Measurements from ENCODE around the gene PAX5. TPM values are rescaled to one million over a fixed set of nuclear protein-coding genes. Genes with fewer than 3 reads are reported as not detected.

PAX5 gene
- total RNA-seq, 1 donor from 2014 or later: not detected

- intact Hi-C loops (cut with DNase I): no loop called here
- DNase-seq (ENCODE audit: low spot score): no peak
These were observed 120.5 kb downstream of the PAX5 start for GRCh38 chr9:36913393-36914211.

GRCh38 chr9:36912620-36913019, 121.4 kb downstream of the PAX5 start:
- DNase-seq (ENCODE audit: low spot score): no peak
- intact Hi-C loops (cut with DNase I): no loop called here

- intact Hi-C loops (cut with DNase I): no loop called here
- DNase-seq (ENCODE audit: low spot score): no peak
These were observed 122.3 kb downstream of the PAX5 start for GRCh38 chr9:36911601-36912412.

GRCh38 chr9:36911037-36911436, 123.0 kb downstream of the PAX5 start:
- no peak for DNase-seq (ENCODE audit: low spot score)
- intact Hi-C loops (cut with DNase I): no loop called here

GRCh38 chr9:36906492-36906891, 127.6 kb downstream of the PAX5 start:
- intact Hi-C loops (cut with DNase I): no loop called here

GRCh38 chr9:36905101-36906066, 128.7 kb downstream of the PAX5 start:
- peak; percentile 19 for DNase-seq (ENCODE audit: low spot score)
- intact Hi-C loops (cut with DNase I): no loop called here

More at GRCh38 chr9:36906492-36906891, 127.6 kb downstream of the PAX5 start:
- DNase-seq (ENCODE audit: low spot score): no peak

- intact Hi-C loops (cut with DNase I): no loop called here
- no peak for DNase-seq (ENCODE audit: low spot score)
These were observed 130.3 kb downstream of the PAX5 start for GRCh38 chr9:36903541-36904435.

- no peak for DNase-seq (ENCODE audit: low spot score)
- intact Hi-C loops (cut with DNase I): no loop called here
These were observed 131.1 kb downstream of the PAX5 start for GRCh38 chr9:36902861-36903524.

GRCh38 chr9:36902080-36902716, 131.9 kb downstream of the PAX5 start:
- intact Hi-C loops (cut with DNase I): no loop called here
- DNase-seq (ENCODE audit: low spot score): no peak

GRCh38 chr9:36901528-36901927, 132.5 kb downstream of the PAX5 start:
- intact Hi-C loops (cut with DNase I): no loop called here
- no peak for DNase-seq (ENCODE audit: low spot score)

GRCh38 chr9:36900856-36901220, 133.2 kb downstream of the PAX5 start:
- intact Hi-C loops (cut with DNase I): no loop called here
- DNase-seq (ENCODE audit: low spot score): no peak

GRCh38 chr9:36900136-36900855, 133.8 kb downstream of the PAX5 start:
- intact Hi-C loops (cut with DNase I): no loop called here
- no peak for DNase-seq (ENCODE audit: low spot score)

GRCh38 chr9:36899406-36899805, 134.7 kb downstream of the PAX5 start:
- DNase-seq (ENCODE audit: low spot score): no peak
- intact Hi-C loops (cut with DNase I): no loop called here

- DNase-seq (ENCODE audit: low spot score): no peak
- intact Hi-C loops (cut with DNase I): no loop called here
These were observed 135.5 kb downstream of the PAX5 start for GRCh38 chr9:36898431-36899020.

- intact Hi-C loops (cut with DNase I): no loop called here
- DNase-seq (ENCODE audit: low spot score): no peak
These were observed 136.6 kb downstream of the PAX5 start for GRCh38 chr9:36897478-36897877.

GRCh38 chr9:36897019-36897418, 137.0 kb downstream of the PAX5 start:
- intact Hi-C loops (cut with DNase I): no loop called here
- no peak for DNase-seq (ENCODE audit: low spot score)

GRCh38 chr9:36896296-36896695, 137.8 kb downstream of the PAX5 start:
- no peak for DNase-seq (ENCODE audit: low spot score)
- intact Hi-C loops (cut with DNase I): no loop called here

Data from cardiac septum (tissue), 1 donor.